ENCODE data around the gene PAPPA2.

DNA sequence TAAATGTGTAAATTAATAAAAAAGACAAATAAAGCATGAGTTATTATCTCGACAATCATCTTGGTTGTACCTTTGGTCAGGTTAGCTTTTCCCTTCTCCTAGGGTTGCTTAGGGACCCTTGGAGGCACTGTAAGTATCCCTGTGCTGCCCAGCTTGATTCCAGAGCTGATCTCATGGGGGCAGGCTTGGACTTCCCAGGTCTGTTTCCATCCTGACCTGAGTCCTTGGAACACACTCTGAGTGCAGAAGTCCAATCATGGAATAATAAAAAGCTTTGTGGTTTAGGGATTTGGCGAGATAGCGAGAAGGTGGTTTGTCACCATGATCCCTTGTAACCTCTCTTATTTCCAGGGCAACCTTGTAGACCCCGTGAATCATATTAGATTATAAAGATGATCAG, 18.7 kb upstream of the PAPPA2 start:
- TF ChIP-seq, protein P1, sequence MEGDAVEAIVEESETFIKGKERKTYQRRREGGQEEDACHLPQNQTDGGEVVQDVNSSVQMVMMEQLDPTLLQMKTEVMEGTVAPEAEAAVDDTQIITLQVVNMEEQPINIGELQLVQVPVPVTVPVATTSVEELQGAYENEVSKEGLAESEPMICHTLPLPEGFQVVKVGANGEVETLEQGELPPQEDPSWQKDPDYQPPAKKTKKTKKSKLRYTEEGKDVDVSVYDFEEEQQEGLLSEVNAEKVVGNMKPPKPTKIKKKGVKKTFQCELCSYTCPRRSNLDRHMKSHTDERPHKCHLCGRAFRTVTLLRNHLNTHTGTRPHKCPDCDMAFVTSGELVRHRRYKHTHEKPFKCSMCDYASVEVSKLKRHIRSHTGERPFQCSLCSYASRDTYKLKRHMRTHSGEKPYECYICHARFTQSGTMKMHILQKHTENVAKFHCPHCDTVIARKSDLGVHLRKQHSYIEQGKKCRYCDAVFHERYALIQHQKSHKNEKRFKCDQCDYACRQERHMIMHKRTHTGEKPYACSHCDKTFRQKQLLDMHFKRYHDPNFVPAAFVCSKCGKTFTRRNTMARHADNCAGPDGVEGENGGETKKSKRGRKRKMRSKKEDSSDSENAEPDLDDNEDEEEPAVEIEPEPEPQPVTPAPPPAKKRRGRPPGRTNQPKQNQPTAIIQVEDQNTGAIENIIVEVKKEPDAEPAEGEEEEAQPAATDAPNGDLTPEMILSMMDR (conservative IDR thresholded peaks at IDR 0.05; ENCODE audit: low read depth, low read length): no peak
- TF ChIP-seq POLR2A (IDR thresholded peaks at IDR 0.05; ENCODE audit: low read depth, low read length) (no peak), RAD21 (IDR thresholded peaks at IDR 0.05; ENCODE audit: low read length) (no peak), MAZ (IDR thresholded peaks at IDR 0.05; ENCODE audit: borderline replicate concordance, low read depth, low read length) (no peak), MXI1 (IDR thresholded peaks at IDR 0.05; ENCODE audit: borderline replicate concordance, low read depth, low read length) (no peak), SMC3 (IDR thresholded peaks at IDR 0.05; ENCODE audit: low read depth, low read length) (no peak), CEBPB (IDR thresholded peaks at IDR 0.05; ENCODE audit: low read depth, low read length) (no peak)
- TF ChIP-seq, protein P2, sequence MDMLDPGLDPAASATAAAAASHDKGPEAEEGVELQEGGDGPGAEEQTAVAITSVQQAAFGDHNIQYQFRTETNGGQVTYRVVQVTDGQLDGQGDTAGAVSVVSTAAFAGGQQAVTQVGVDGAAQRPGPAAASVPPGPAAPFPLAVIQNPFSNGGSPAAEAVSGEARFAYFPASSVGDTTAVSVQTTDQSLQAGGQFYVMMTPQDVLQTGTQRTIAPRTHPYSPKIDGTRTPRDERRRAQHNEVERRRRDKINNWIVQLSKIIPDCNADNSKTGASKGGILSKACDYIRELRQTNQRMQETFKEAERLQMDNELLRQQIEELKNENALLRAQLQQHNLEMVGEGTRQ (IDR thresholded peaks at IDR 0.05; ENCODE audit: low read depth, low read length): no peak
